AG10803 (cell line): ENCODE measurements around the gene ARFGAP1.

Source experiments
- DNase-seq: peaks from one replicate; pipeline ENCODE4 v3.0.0; 2010; ENCODE audit warnings: low read depth
- H3K4me3 ChIP-seq: 2 replicates; pipeline ENCODE4 v1.5.1; 2011; ENCODE audit warnings: mild to moderate bottlenecking, low read length, control low read depth
- TF ChIP-seq, protein P1 (sequence below): conservative IDR thresholded peaks from 2 replicates; pipeline ENCODE4 v1.5.1; 2011; ENCODE audit warnings: mild to moderate bottlenecking, low read length, control low read depth, inconsistent platforms

The ARFGAP1 gene

DNA sequence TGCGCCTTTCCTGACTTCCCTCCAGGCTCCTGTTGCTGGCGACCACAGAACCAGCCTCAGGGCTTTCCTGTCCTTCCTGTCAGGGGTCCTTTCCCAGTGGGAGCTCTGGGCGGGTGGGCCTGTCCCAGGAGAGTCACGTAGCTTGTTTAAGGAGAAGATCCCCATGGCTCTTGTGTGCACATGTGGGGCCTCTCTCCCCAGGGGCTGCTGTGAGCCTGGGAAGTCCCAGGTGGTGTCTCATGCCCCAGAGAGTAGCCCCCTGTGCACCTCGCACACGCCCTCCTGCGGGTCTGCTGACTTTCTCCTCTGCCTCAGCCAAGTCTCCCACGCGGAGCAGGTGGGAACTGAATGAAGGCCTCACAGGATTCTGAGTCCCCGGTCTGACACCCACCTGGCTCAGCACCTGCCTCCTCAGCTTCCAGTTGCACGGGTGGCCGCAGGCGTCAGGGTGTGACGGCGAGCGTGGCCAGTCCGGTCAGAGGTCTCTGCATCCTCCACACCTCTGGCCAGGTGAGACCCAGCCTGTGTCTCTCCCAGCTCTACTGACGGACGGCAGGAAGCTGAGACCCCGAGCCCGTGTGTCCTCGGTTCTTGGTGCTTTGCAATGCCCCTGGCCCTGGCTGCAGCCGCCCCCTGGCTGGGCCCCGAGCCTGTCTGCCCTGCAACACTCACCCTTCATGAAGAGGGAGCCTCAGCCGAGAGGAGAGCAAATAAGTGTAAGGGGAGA lies 12.7 kb upstream of the ARFGAP1 start:
- DNase-seq: no peak
- no peak overlapping the region for H3K4me3 ChIP-seq
- TF ChIP-seq, protein P1, sequence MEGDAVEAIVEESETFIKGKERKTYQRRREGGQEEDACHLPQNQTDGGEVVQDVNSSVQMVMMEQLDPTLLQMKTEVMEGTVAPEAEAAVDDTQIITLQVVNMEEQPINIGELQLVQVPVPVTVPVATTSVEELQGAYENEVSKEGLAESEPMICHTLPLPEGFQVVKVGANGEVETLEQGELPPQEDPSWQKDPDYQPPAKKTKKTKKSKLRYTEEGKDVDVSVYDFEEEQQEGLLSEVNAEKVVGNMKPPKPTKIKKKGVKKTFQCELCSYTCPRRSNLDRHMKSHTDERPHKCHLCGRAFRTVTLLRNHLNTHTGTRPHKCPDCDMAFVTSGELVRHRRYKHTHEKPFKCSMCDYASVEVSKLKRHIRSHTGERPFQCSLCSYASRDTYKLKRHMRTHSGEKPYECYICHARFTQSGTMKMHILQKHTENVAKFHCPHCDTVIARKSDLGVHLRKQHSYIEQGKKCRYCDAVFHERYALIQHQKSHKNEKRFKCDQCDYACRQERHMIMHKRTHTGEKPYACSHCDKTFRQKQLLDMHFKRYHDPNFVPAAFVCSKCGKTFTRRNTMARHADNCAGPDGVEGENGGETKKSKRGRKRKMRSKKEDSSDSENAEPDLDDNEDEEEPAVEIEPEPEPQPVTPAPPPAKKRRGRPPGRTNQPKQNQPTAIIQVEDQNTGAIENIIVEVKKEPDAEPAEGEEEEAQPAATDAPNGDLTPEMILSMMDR: no peak

DNA sequence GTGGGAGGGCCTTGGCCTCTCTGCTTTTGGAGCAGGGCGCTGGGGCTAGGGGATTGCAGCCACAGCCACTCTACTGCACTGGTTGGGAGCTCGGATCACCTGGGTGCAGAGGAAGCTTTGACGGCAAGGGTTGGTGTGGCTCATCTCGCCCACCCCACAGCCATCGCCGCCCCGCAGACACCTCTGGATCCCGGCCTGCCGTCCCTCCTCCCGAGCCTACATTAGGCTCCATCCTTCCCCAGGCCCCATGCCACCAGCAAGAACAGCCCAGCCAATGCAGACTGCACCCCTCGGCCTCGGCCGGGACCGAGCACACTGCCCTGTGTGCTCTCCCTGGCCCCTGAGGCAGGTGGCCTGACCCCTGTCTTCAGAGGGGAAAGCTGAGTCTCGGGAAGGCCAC lies 12.1 kb upstream of the ARFGAP1 start:
- no peak for DNase-seq
- H3K4me3 ChIP-seq: no peak overlapping the region
- TF ChIP-seq, protein P1: no peak

DNA sequence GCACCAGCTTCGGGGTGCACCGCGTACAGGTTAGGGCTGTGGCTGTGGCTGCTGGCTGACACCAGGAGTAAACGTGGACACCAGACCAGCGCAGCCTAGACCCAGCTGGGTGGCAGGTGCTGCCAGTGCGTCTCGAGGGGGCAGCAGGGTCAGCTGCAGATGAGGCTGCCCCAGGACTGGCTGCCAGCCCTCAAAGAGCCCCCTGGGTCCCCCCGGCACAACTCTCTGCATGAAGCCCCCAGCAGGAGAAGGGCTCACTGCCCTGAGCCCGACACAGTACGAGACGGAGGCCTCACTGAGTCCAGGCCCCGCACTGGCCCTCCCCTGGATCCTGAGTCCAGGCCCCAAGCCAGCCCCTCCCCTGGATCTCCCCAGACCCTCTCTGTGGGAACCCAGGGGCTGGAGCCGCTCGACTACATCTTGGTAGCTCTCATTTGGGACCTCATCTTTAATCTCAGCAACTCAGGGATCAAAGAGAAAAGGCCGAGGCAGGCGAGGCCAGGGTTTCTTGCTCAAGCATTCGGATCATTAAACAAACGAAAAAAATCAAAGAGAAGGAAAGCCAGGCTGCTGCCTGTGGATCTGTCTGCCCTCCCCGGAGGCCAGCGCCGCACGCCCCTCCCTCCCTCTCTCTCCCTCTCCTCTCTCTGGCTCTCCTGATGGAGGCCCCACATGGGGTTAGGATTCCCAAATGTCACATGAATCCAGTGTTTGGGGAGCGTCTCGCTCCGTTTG lies 11.4 kb upstream of the ARFGAP1 start:
- no peak for DNase-seq
- H3K4me3 ChIP-seq: no peak overlapping the region
- TF ChIP-seq, protein P1: no peak

DNA sequence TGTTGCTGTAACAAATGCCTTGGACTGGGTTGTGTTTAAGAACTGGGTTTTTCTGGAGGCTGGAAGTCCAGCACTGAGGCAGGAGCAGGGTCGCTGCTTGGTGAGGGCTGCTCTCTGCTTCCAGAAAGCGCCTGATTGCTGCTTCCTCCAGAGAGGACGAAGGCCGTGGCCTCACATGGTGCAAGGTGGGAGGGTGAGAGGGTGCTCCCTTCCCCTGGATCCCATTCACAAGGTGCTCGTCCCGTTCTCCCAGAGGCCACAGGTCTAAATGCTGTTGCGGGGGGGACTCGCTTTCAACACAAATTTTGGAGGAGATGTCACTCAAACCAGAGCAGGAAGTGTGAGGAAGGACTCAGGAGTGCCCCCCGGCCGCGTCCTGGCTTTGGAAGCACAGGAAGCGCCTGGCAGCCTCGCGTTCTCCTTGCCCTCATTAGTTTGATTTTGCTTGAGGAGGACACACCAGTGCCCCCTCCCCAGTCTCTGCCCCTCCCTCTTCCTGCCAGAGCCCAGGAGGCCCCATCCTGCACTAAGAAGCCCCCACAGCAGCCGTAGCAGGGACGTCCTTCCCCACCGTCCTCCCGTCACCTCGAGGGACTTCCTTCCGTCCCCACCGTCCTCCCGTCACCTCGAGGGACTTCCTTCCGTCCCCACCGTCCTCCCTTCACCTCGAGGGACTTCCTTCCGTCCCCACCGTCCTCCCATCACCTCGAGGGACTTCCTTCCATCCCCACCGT lies 10.7 kb upstream of the ARFGAP1 start:
- no peak overlapping the region for H3K4me3 ChIP-seq
- no peak for DNase-seq
- TF ChIP-seq, protein P1: no peak

DNA sequence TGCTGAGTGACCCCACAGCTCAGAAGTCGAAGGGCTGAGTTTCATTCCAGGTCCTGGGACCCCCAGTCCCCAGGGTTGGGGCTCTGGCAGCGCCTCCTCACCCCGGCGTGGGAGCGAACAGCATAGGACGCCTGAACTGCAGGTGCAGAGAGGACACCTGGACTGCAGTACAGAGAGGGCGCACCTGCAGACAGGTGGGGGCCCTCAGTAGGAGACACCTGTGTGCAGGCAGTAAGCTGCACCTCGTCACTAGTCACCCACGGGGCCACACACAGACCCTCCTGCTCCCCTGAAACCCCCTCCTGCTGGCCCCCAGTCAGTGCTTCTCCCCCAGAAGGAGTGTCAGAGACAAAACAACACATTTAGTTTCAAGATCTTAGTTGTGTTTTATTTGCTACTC lies 9.8 kb upstream of the ARFGAP1 start:
- H3K4me3 ChIP-seq: no peak overlapping the region
- TF ChIP-seq, protein P1: no peak
- no peak for DNase-seq

DNA sequence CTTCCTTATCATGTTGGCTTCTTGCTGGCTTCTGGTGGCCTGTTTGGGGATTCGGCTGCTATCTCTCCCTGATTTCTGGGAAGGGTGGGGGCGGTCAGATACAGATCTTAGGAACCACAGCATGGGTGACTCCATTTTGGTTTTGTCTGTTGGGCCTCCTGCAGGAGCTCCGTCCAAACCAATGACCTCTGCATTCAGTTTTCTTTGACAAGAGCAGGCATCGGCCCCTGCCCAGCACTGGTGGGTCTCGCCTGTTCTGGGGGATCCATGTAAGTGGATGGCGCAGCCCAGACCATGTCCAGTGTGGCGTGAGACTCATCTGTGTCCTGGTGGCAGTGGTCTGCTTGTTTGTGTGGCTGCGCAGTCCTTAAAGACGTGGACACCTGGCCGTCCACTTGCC lies 8.6 kb upstream of the ARFGAP1 start:
- TF ChIP-seq, protein P1: no peak
- DNase-seq: no peak
- no peak overlapping the region for H3K4me3 ChIP-seq
